IPS-NIHi7 (cell line): ENCODE results near the gene SF3B3.

Source experiments
- DNase-seq: peaks from one replicate; pipeline ENCODE4 v3.0.0; 2012; ENCODE audit warnings: mixed read lengths; ENCODE audit errors: extremely low spot score

SF3B3 gene

DNA sequence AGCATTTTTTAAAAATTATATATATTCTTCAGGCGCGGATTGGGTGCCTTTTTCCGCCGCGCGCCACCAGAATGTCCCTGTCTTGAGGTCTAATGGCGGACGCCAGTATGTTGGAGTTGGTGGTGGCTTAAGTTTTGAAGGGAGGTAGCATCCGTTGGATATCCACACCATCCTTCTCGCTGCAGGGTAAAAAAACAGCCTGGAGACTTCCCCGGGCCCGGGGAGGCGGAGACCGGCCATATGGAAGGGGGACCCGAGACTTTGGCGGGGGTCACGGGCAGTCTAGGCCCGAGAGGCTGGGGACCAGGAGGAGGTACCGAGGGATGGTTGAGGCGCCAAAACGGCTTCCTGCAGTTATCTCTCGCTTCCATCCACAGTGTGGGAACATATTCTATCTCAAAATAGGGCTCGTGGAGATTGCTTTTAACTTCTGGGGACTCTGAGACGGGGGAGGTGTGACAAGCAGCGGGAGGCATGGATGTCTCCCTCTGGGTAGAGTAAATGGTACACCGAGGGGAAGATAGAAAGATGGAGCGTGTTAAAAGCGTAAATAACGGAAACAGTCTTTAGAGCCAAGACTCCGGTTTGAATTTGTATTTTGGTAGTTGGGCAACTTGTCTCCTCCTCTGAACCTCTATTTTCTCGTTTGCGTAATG is at the start of gene SF3B3:
Gene SF3B3 (plus strand): TSS at position 74 of the 656 bp plus-strand sequence. CDS start 2,841 bp downstream, outside the sequence.
- DNase-seq, result peak; percentile 58

DNA sequence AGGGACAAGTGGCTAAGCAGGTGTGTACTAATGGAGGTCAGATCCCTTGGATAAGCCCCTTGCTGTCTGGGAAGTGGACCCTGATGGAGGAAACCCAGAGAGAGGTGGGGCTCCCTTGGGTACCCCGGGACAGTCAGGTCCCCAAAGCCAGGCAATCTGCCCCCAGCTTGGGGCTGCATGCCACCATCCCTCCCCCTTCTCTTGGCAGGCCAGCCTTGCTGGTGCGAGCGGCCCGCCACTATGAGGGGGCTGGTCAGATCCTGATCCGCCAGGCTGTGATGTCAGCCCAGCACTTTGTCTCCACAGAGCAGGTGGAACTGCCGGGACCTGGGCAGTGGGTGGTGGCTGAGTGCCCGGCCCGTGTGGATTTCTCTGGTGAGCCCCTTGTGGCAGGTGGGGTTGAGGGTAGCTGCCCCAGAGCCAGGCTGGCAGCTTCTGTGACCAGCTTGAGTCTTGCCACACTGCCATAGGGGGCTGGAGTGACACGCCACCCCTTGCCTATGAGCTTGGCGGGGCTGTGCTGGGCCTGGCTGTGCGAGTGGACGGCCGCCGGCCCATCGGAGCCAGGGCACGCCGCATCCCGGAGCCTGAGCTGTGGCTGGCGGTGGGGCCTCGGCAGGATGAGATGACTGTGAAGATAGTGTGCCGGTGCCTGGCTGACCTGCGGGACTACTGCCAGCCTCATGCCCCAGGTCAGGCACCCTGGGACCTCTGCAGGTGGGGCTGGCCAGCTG is 49.1 kb upstream of the SF3B3 start:
- no peak for DNase-seq

DNA sequence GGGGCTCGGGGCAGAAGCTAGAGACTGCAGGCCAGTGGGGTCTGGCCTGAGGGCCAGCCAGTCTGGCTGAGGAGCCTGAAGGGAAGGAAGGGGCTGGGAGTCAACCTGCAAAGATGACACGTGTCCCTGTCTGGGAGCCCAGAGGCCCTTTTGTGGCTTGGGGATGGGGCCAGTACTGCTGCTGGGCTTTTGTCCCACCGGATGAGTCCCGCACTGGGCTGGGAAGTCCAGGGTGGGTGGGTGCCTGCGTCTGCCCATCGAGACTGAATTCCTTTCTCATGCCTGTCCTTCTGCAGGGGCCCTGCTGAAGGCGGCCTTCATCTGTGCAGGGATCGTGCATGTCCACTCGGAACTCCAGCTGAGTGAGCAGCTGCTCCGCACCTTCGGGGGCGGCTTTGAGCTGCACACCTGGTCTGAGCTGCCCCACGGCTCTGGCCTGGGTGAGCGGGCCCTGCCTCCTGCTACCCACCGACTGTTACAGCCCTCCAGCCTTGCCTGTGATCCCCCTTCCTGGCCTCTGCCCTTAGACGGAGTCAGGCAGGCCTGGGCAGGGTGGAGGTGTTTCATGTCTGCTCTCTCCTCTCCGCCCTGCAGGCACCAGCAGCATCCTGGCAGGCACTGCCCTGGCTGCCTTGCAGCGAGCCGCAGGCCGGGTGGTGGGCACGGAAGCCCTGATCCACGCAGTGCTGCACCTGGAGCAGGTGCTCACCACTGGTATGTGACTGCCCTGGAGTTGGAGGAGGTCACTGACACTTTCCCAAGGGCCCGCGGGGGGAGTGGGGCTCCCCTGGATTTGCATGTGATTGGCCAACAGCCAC is 48.4 kb upstream of the SF3B3 start:
- DNase-seq, result no peak

DNA sequence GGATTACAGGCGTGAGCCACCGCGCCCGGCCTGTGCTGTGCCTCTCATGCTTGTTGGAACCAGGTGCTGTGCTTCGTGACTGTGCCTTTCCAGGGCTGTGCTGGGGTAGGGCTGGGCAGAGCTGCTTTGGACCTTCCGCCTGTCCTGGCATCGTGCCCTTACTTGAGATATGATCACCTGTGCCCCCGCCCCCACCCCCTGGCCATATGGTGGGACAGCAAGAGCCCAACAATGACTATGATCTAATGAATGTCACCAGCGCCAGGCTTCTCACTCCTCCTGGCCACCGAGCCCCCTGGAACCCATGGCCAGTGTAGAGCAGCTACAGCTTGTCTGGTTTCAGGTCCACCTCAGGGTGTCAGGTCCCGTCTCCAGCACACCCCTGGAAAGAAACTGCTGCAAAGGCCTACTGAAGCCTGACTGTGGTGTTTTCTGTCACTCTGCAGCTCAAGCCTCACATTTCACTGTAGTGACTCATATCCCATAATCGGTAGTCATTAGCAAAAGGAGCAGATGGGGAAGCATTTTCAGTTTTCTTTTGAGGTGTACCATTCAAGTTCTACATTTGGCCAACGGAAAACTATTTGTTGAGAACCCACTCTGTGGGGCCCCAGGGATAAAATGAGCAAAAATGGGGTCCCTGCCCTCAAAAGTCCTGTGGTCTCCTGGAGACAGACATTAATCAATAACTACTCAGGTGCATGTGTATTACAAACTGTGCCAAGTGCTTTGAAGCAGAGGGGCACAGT is 47.2 kb upstream of the SF3B3 start:
- DNase-seq, result no peak

DNA sequence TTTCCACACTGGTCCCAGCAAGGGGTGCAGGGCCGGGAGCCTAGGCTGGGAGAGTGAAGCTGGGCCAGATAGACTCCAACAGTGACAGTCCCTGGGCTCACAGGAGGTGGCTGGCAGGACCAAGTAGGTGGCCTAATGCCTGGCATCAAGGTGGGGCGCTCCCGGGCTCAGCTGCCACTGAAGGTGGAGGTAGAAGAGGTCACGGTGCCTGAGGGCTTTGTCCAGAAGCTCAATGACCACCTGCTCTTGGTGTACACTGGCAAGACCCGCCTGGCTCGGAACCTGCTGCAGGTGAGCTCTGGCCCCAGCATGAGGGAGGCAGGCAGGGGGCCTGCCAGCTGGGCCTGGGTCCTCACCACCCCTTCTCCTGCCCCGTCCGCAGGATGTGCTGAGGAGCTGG is 45.4 kb upstream of the SF3B3 start:
- DNase-seq, result no peak

DNA sequence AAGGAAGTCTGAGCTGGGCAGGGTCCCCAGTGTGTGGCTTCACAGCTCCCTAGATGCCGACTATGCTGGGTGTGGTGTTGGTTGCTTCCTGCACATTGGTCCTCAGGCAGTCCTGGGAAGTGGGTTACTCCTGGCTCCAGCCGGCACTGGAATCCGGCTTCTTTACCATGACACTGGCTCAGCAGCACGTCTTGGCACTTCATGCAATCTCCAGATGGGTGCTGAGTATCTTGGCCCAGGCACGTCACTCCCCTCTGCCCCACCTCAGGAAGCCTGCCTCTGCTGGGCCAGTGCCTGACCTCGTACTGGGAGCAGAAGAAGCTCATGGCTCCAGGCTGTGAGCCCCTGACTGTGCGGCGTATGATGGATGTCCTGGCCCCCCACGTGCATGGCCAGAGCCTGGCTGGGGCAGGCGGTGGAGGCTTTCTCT is 44.7 kb upstream of the SF3B3 start:
- no peak for DNase-seq

DNA sequence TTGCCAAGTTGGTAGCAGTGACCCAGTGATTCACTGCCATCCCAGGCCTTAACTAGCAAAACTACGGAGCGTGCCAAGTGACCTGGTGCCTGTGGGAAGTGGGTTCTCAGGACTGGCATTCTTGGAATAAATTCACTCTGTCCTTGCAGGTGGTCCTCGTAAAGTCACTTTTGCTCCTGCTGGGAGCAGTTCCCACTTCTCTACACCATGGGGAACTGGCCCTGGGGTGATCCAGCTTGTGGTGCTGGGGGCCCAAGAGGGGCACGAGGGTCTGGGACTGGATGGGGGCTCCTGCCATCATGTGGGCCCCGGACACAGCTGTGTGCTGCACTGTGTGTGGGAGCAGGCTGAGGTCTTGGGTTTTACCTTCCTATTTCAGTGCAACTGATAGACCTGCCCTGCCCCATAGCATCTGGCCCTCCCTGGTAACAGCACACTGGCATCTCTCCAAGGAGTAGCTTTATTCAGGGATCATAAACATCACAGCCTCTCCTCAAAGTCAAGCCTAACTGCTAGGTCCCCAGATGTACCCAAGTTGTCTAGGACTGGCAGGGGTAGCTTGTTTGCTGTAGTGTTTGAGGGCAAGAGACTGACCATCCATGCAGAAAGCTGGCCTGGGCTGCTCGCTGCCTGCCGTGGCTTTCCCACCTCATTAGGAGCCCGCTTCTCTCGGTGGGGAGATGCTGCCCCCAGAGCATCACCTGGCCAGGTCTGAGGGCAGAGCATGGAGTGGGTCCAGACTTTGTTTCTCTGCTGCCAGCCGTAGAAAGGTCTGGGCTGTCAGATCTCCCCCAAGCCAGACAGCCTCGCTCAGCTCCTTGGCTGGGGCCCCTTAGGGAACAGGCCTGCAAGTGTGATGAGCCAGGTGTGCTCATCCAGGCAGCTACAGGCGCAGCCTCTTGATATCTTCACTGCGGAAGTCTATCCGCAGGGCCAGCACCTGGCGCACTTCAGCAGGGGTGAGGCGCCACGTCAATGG is 43.2 kb upstream of the SF3B3 start:
- DNase-seq, result no peak

DNA sequence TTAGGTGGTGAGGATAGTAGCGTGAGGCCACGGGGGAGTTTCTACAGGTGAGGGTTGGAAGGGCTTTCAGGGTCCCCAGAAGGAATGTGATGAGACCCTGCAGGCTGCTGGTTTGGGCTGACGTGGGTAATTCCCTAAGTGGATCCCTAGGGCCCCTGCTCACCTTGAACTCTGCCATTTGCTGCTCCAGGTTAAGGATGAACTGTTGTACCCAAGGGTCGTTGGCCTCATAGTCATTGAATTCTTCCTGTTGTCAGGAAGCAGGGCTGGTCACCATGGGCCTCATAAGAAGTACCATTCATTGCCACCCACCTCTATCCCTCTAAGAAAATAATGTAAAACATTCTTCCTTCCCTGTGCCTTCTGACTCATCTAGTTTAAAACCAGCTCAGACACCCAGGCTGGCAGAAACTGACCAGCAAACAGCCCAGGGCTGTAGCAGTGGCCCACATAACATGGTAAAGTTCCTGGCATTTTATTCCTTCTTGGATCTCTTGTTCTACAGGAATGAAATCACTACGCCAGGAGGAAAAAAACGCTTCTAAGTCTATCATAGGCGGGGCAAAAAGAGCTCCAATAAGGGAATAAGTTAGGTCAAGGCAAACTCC is 41.6 kb upstream of the SF3B3 start:
- DNase-seq, result no peak

DNA sequence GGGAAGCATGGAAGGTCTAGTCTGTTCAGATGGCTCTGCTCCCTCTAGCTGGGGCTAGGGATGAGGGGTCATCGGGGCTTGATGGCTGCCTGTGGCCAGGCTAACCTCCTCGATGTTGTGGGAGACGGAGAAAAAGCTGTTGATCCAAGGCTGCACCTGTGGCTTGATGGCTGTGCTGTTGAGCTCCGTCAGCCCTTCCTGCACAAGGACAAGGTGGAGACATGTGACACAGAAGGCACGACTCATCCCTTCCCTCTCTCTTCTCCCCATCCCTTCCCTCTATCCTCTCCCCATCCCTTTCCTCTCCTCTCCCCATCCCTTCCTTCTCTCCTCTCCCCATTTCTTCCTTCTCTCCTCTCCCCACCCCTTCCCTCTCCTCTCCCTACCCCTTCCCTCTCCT is 41.0 kb upstream of the SF3B3 start:
- DNase-seq, result no peak

DNA sequence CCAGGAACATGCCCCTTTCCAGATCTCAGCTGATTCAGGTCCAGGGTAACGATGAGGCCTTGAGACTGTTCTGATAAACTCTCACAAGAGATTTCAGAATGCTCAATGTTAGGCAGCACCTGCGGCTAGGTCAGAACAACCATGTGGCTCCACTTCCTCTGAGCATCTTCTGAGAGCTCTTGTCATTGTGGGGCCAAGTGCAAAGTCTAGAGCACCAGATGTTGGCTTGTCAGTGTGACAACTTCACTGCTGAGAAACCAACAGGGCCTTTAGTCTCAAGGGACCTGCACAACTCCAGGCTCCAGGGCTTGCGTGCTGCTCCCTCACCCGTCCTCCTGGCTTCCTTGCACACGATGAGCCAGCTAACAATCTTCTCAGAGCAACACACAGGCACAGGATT is 40.2 kb upstream of the SF3B3 start:
- no peak for DNase-seq

DNA sequence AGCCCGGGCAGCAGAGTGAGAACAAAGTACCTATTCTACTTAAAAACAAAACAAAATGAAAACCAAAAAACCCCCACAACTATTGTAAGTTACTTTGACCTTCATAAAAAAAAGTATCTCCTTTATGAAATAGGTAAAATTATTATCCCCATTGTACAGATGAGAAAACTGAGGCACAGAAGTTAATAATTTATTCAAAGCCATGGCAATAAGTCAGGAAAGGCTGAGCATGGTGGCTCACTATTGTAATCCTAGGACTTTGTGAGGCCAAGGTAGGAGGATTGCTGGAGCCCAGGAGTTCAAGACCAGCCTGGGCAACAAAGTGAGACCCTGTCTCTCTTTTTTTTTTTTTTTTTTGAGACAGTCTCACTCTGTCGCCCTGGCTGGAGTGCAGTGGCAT is 38.7 kb upstream of the SF3B3 start:
- DNase-seq, result no peak

DNA sequence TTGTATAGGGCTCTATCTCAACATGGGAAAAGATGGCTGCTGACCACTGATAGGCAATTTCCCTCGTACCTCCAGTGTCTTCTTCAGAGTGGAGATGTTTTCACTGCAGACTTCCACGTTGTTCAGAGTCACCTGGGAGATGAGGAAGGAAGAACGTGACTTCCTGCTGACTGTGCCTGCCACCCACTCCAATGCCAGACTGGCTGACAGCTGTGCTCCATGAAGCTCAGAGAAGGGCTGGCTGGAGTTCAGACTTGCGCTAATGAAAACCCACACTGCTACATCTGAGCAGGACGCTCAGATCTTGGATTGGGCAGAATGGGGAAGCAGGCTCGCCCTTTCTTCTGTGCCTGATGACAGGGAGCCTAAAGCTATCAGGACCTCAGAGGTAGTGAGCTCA is 33.4 kb upstream of the SF3B3 start:
- DNase-seq, result no peak

DNA sequence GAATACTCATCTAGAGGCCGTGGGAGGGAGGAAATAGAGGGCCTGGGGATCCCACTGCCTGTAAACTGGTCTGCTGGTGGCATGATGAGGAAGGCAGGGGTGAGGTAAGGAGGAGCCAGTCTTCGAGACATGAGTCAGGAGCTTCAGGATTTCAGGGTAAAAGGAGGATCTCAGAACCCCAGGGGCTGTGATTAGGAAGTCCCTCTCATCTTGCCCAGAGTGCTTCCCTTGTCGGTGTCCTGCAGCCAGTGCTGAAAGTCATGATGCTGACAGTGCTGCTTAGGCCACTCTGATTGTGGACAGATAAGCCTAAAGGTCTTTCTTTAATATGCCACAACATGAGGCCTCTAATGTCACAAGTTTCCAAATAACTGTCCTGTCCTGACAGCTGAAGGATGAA is 29.8 kb upstream of the SF3B3 start:
- DNase-seq, result no peak

DNA sequence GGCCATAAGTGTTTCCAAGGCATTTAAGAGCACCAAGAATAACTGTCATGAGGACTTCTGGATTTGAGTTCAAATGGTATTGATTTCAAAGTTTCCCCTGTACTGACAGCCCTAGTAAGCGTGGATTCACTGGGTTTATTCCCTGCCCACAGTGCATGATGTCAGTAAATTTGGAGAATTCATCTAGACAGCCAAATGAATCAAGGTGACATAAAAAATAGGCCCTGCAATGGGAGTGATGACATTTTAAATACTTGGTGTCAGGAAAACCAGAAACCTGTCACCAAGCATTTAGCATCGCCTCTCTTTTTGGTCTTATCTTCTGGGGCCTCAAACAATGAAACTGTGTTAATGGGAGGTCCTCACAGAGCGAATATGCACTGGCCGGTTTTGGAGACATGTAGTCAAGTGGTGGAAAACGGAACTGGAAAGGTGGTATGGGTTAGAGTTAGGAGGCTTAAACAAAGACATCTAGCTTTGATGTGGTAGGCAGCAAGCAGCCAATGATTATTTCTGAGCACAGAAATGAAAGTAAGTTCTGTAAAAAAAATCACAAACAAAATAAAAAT is 29.3 kb upstream of the SF3B3 start:
- no peak for DNase-seq

DNA sequence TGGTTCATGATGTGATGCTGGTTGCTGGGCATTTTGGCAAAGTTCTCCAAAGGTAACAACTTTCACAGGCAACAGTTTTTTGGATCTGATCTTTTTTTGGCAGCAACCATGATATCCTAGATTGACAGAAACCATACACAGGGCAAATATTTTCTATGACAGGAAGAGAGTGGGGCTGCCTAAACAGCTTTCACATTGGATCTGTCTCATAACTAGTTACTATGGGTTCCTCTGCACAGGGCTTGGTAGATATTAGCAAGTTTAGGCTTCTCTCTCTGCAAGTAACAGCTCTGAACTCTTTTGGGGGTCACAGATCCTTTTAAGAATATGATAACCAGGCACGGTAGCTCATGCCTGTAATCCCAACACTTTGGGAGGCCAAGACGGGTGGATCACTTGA is 28.8 kb upstream of the SF3B3 start:
- no peak for DNase-seq

DNA sequence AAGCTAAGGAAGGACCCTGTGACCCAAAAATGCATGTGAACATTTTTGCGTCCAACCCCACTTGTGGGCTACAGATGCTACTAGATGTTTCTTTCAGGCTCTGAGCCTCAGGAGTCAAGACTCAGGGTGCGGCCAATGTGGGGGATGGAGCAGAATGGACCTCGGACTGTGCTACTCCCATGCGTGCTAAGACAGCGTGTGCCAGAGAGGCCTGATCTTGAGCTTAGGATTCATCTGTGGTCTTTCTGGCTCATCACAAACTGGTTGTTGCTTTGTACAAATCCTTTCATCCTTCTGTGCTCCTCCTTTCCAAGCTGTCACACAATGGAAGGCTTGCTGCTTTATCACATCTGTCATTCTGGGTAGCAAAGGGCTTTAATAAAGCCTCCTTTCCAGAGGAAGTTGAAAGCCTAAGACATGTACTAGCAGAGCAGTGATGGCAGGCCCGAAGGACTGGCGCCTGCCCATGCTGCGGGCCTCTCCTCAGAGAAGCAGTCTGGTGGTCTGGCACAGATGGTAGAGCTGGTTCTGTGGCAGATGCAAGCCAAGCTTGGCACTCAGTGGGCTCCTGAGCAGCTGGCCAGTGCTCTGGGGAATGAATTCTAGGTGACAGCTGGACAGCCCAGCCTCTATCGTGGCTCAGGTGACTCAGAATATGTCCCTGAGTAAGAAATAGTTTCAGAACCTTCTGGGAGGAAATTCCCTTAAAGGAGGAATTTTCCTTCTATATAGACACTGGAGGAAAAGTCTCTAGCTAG is 28.0 kb upstream of the SF3B3 start:
- no peak for DNase-seq

DNA sequence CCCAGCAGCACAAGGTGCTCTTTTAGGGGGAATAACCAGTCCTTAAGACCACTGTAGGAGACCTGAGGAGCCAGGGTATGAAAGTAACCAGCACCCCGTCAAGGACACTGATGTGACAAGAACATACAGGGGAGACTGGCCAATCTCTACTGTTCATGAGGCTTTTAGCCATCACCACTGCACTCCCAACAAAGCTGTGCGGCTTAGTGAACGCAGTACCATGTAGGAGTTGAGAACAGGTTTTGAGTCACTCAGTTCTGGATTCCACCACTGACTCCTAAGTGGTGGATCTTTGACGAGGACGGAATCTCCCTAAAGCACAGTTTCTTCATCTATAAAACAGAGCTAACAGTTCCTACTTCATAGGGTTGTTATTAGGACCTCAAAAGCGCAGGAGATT is 27.1 kb upstream of the SF3B3 start:
- no peak for DNase-seq

DNA sequence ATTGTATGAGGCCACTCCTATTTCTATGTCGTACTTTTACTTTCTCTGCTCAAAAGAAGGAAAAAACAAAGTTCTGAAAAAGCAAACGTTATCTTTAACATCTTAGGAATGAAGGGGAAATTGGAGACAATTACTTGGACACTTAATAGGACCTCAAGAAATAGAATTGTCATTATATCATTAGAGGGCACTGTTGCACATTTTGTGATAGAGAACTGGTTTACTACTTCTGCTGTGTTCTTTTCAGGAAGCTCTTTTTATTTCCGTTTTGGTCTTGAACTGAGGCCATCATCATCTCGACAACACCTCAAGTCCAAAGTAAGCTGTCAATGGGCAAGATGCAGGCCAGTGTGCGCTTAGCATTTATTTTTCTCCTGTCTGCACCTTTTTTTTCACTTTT is 14.9 kb upstream of the SF3B3 start:
- no peak for DNase-seq

DNA sequence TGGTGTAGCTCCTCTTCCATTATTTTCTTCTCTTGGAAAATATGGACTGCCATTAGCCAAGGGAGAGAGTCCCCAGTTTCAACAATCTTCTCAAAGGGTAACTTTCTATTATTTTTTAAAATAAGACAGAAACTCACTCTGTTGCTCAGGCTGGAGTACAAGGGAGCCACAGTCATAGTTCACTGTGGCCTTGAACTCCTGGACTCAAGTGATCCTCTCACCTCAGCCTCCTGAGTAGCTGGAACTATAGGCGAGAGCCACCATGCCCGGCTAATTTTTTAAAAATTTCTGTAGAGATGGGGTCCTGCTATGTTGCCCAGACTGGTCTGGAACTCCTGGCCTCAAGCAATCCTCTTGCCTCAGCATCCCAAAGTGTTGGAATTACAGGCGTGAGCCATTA is 13.4 kb upstream of the SF3B3 start:
- DNase-seq, result no peak
